ENCODE results near the gene ALG11. TPM values are rescaled to one million over a fixed set of nuclear protein-coding genes. Genes with fewer than 3 reads are reported as not detected.

ALG11 gene
- total and polyA plus RNA-seq, 4 donors = 7.1 to 32.5 (median 18.7) TPM

- Histone ChIP-seq H3K9me3 (ENCODE audit: control insufficient read depth, low read length) (no peaks in the 10 kb centered on the region), H3K4me3 (ENCODE audit: low read length in 2 of 2) (no peak overlapping the region), H3K36me3 (ENCODE audit: control insufficient read depth in 1 of 2, insufficient read depth in 2 of 2, low read length in 1 of 2) (no peaks in the 10 kb centered on the region), H3K27me3 (ENCODE audit: control insufficient read depth in 1 of 2, insufficient read depth in 2 of 2, low read length in 1 of 2) (no peaks in the 10 kb centered on the region), H3K4me1 (ENCODE audit: control insufficient read depth in 1 of 2, insufficient read depth in 2 of 2, low read length in 2 of 2) (no peaks in the 10 kb centered on the region), H3K27ac (ENCODE audit: low read depth in 1 of 2, low read length in 2 of 2) (no peak overlapping the region)
- WGBS, 2 donors = 83 to 86% methylated on average over 3 to 4 of the region's 4 CpGs
- intact Hi-C loops (cut with DNase I) = loop anchor here in 1 of 2 donors (5.0 kb wide), 1 partner anchor 125 kb away; the partner anchor contains the start of gene NEK5
- no peak for DNase-seq
- no peak for ATAC-seq (ENCODE audit: low FRiP score)
Observed at GRCh38 chr13:52002361-52002760, 9.8 kb upstream of the ALG11 start.

- no peaks in the 10 kb centered on the region for H3K36me3 ChIP-seq (ENCODE audit: control insufficient read depth in 1 of 2, insufficient read depth in 2 of 2, low read length in 1 of 2)
- 92 to 97% methylated on average over 4 of the region's 4 CpGs for WGBS, 2 donors
- no peaks in the 10 kb centered on the region for H3K4me1 ChIP-seq (ENCODE audit: control insufficient read depth in 1 of 2, insufficient read depth in 2 of 2, low read length in 2 of 2)
- DNase-seq = no peak
- H3K27me3 ChIP-seq (ENCODE audit: control insufficient read depth in 1 of 2, insufficient read depth in 2 of 2, low read length in 1 of 2) = no peaks in the 10 kb centered on the region
- H3K27ac ChIP-seq (ENCODE audit: low read depth in 1 of 2, low read length in 2 of 2) = no peak overlapping the region
- intact Hi-C loops (cut with DNase I) = loop anchor here in 1 of 2 donors (5.0 kb wide), 1 partner anchor 124 kb away; the partner anchor contains the start of gene NEK5
- no peak for ATAC-seq (ENCODE audit: low FRiP score)
- H3K4me3 ChIP-seq (ENCODE audit: low read length in 2 of 2) = no peak overlapping the region
- H3K9me3 ChIP-seq (ENCODE audit: control insufficient read depth, low read length) = no peaks in the 10 kb centered on the region
Observed at GRCh38 chr13:52003541-52003940, 8.7 kb upstream of the ALG11 start.

- Histone ChIP-seq H3K9me3 (ENCODE audit: control insufficient read depth, low read length) (no peaks in the 10 kb centered on the region), H3K36me3 (ENCODE audit: control insufficient read depth in 1 of 2, insufficient read depth in 2 of 2, low read length in 1 of 2) (no peaks in the 10 kb centered on the region), H3K4me3 (ENCODE audit: low read length in 2 of 2) (no peak overlapping the region), H3K27ac (ENCODE audit: low read depth in 1 of 2, low read length in 2 of 2) (no peak overlapping the region), H3K4me1 (ENCODE audit: control insufficient read depth in 1 of 2, insufficient read depth in 2 of 2, low read length in 2 of 2) (no peaks in the 10 kb centered on the region), H3K27me3 (ENCODE audit: control insufficient read depth in 1 of 2, insufficient read depth in 2 of 2, low read length in 1 of 2) (no peaks in the 10 kb centered on the region)
- intact Hi-C loops (cut with DNase I) = loop anchor here in 1 of 2 donors (5.0 kb wide), 2 partner anchors 123 to 547 kb away; partner anchors contain the start of gene NEK5
- ATAC-seq (ENCODE audit: low FRiP score) (no peak), DNase-seq (no peak)
- WGBS, 2 donors = 84 to 90% methylated on average over 7 of the region's 7 CpGs
Observed at GRCh38 chr13:52004511-52005170, 7.6 kb upstream of the ALG11 start.

DNA sequence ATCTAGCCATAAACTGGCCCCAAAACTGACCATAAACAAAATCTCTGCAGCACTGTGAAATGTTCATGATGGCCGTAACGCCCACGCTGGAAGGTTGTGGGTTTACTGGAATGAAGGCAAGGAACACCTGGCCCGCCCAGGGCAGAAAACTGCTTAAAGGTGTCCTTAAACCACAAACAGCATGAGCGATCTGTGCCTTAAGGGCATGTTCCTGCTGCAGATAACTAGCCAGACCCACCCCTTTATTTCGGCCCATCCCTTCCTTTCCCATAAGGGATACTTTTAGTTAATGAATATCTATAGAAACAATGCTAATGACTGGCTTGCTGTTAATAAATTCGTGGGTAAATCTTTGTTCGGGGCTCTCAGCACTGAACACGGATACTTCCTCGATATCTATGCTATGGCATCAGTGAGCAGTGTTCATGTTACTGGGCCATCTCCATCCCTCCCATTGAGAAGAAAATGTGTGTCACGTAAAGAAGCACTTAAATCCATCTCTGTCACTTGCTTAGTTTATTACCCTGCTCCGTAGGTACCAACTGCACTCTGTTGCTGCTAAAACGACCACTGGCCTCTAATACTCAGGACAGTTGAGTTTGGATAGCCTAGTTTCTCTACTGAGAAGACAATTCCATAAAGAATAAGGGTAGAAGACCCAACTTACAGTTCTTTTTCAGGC, 6.2 kb upstream of the ALG11 start:
- Histone ChIP-seq H3K27me3 (ENCODE audit: control insufficient read depth in 1 of 2, insufficient read depth in 2 of 2, low read length in 1 of 2) (no peaks in the 10 kb centered on the region), H3K36me3 (ENCODE audit: control insufficient read depth in 1 of 2, insufficient read depth in 2 of 2, low read length in 1 of 2) (no peaks in the 10 kb centered on the region), H3K9me3 (ENCODE audit: control insufficient read depth, low read length) (no peaks in the 10 kb centered on the region), H3K4me3 (ENCODE audit: low read length in 2 of 2) (no peak overlapping the region), H3K27ac (ENCODE audit: low read depth in 1 of 2, low read length in 2 of 2) (no peak overlapping the region), H3K4me1 (ENCODE audit: control insufficient read depth in 1 of 2, insufficient read depth in 2 of 2, low read length in 2 of 2) (no peaks in the 10 kb centered on the region)
- DNase-seq (no peak), ATAC-seq (ENCODE audit: low FRiP score) (no peak)
- intact Hi-C loops (cut with DNase I) = loop anchor here in 1 of 2 donors (5.0 kb wide), 1 partner anchor 549 kb away; no protein-coding TSS in a partner anchor
- WGBS, 2 donors = 92 to 93% methylated on average over 13 of the region's 13 CpGs

DNA sequence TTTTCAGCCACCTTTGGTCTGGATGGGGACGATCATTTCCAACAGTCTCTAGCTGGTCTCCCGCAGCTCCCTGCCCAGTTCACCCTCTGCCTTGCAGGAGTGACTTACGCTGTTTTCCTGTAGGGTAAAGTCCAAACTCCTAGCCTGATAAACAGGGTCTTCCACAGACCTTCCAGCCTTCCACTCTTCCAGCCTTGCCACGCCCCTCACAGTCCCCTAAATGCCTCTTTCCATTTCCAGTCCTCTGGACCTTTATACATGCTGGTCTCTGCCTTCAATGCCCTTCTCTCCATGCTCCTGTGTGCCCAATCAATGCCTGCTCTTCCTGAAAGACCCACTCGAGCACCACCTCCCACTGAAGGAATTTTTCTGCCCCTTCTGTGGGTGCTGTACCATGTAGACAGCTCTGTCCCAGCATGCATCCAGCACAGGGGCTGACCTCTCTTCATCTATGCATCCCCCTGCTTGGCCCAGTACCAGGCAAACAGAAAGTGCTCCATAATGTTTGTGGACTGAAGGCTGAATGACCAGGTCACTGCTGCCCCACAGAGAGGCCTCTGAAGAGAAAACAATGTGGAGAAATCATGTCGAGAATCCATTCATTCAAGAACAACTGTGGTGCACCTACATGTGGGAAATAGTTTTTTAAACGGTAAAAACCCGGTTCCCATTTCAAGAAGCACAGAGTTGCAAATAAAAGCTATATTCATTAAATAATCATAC, 5.5 kb upstream of the ALG11 start:
- ATAC-seq (ENCODE audit: low FRiP score) (no peak), DNase-seq (no peak)
- intact Hi-C loops (cut with DNase I) = loop anchor here in 1 of 2 donors (5.0 kb wide), 1 partner anchor 549 kb away; no protein-coding TSS in a partner anchor
- Histone ChIP-seq H3K27me3 (ENCODE audit: control insufficient read depth in 1 of 2, insufficient read depth in 2 of 2, low read length in 1 of 2) (no peaks in the 10 kb centered on the region), H3K4me3 (ENCODE audit: low read length in 2 of 2) (no peak overlapping the region), H3K9me3 (ENCODE audit: control insufficient read depth, low read length) (no peaks in the 10 kb centered on the region), H3K4me1 (ENCODE audit: control insufficient read depth in 1 of 2, insufficient read depth in 2 of 2, low read length in 2 of 2) (no peaks in the 10 kb centered on the region), H3K36me3 (ENCODE audit: control insufficient read depth in 1 of 2, insufficient read depth in 2 of 2, low read length in 1 of 2) (no peaks in the 10 kb centered on the region), H3K27ac (ENCODE audit: low read depth in 1 of 2, low read length in 2 of 2) (no peak overlapping the region)
- WGBS, 2 donors = 85% methylated on average over 8 of the region's 8 CpGs

DNA sequence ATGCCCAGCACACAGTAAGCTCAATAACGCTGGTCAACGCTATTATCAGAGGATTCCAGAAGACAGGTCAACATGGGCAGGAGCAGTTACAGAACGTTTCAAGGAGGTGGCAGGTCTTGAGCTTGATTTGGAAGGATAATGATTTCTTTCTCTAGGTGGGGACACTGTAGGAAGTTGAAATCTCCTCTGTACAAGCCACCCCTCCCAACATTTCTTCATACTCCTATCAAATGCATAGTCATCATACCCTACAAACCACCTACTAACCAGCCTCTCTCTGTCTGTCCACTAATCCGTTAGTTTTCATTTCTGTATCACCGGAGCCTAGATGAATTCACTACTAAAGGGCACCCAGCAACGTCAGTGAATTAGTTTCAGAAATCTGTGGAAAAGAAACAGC, 2.3 kb upstream of the ALG11 start:
- Histone ChIP-seq H3K27me3 (ENCODE audit: control insufficient read depth in 1 of 2, insufficient read depth in 2 of 2, low read length in 1 of 2) (no peaks in the 10 kb centered on the region), H3K9me3 (ENCODE audit: control insufficient read depth, low read length) (no peaks in the 10 kb centered on the region), H3K4me3 (ENCODE audit: low read length in 2 of 2) (no peak overlapping the region), H3K27ac (ENCODE audit: low read depth in 1 of 2, low read length in 2 of 2) (no peak overlapping the region), H3K4me1 (ENCODE audit: control insufficient read depth in 1 of 2, insufficient read depth in 2 of 2, low read length in 2 of 2) (no peaks in the 10 kb centered on the region), H3K36me3 (ENCODE audit: control insufficient read depth in 1 of 2, insufficient read depth in 2 of 2, low read length in 1 of 2) (no peaks in the 10 kb centered on the region)
- 71 to 74% methylated on average over 6 of the region's 6 CpGs for WGBS, 2 donors
- ATAC-seq (ENCODE audit: low FRiP score) = no peak
- no peak for DNase-seq
- intact Hi-C loops (cut with DNase I) = loop anchor here (5.0 to 10.0 kb wide), 3 partner anchors 195 to 553 kb away; partner anchors contain the start of genes CKAP2 (in 1 of the 2) and VPS36 (in 1 of the 2)

- 3 to 4% methylated on average over 44 to 46 of the region's 46 CpGs for WGBS, 2 donors
- Histone ChIP-seq H3K9me3 (ENCODE audit: control insufficient read depth, low read length) (no peaks in the 10 kb centered on the region), H3K27ac (ENCODE audit: low read depth in 1 of 2, low read length in 2 of 2) (no peak within 1 kb of the TSS), H3K4me1 (ENCODE audit: control insufficient read depth in 1 of 2, insufficient read depth in 2 of 2, low read length in 2 of 2) (no peaks in the 10 kb centered on the region), H3K27me3 (ENCODE audit: control insufficient read depth in 1 of 2, insufficient read depth in 2 of 2, low read length in 1 of 2) (no peaks in the 10 kb centered on the region), H3K4me3 (ENCODE audit: low read length in 2 of 2) (peak within 1 kb of the TSS; percentile 96 to 99), H3K36me3 (ENCODE audit: control insufficient read depth in 1 of 2, insufficient read depth in 2 of 2, low read length in 1 of 2) (no peaks in the 10 kb centered on the region)
- ATAC-seq (ENCODE audit: low FRiP score) (peak; percentile 67), DNase-seq (peak in 1 of 2 donors; percentile 55)
- intact Hi-C loops (cut with DNase I) = loop anchor here in 1 of 2 donors (10.0 kb wide), 2 partner anchors 196 to 444 kb away; partner anchors contain the start of genes CKAP2 and VPS36
Observed at GRCh38 chr13:52010890-52011631, 1.1 kb upstream of the ALG11 start, which contains the start of gene ATP7B. Gene ATP7B, minus strand, starts transcription at chr13:52011450. Its CDS starts 113 bp downstream, at chr13:52011337.

DNA sequence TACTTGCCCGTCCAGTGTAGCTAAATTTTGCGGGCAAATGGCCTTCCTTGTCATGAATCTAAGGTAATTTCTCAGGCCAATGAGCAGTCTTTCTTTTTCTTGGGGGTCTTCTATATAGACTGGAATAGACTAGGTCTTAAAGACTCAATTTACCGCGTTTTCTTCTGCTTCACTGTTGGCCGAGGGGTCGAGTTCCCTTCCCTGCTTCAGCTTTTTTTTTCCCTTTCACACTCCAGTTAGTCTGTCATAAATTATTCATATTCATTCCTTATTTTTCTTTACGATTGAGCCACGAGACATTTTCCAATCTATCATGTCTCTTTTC, 276 bp downstream of the ALG11 start:
- Histone ChIP-seq H3K9me3 (ENCODE audit: control insufficient read depth, low read length) (no peaks in the 10 kb centered on the region), H3K4me3 (ENCODE audit: low read length in 2 of 2) (peak overlapping the region; percentile 96 to 99), H3K27me3 (ENCODE audit: control insufficient read depth in 1 of 2, insufficient read depth in 2 of 2, low read length in 1 of 2) (no peaks in the 10 kb centered on the region), H3K27ac (ENCODE audit: low read depth in 1 of 2, low read length in 2 of 2) (no peak overlapping the region), H3K36me3 (ENCODE audit: control insufficient read depth in 1 of 2, insufficient read depth in 2 of 2, low read length in 1 of 2) (no peaks in the 10 kb centered on the region), H3K4me1 (ENCODE audit: control insufficient read depth in 1 of 2, insufficient read depth in 2 of 2, low read length in 2 of 2) (no peaks in the 10 kb centered on the region)
- ATAC-seq (ENCODE audit: low FRiP score) = no peak
- DNase-seq = no peak
- WGBS, 2 donors = 0% methylated on average over 8 of the region's 8 CpGs
- intact Hi-C loops (cut with DNase I) = loop anchor here in 1 of 2 donors (10.0 kb wide), 2 partner anchors 198 to 442 kb away; partner anchors contain the start of genes CKAP2 and VPS36
